ENCODE measurements around the gene SESN3. TPM values are rescaled to one million over a fixed set of nuclear protein-coding genes. Genes with fewer than 3 reads are reported as not detected.

The SESN3 gene
- total RNA-seq, 1 experiment from 2014 or later: 4.9 TPM

GRCh38 chr11:95144313-95145235 is 86.4 kb downstream of the SESN3 start:
- Histone ChIP-seq H3K9me3 (ENCODE audit: low read depth, low read length, poor library complexity, severe bottlenecking) (no peaks in the 10 kb centered on the region), H3K27me3 (replicated peaks; ENCODE audit: insufficient read depth, low read depth, low read length, poor library complexity) (no peaks in the 10 kb centered on the region), H3K4me1 (ENCODE audit: insufficient read depth, low read length, poor library complexity, severe bottlenecking) (peaks cover 7% of the 10 kb centered on the region), H3K4me3 (ENCODE audit: low read depth, low read length, poor library complexity, severe bottlenecking) (no peak overlapping the region), H3K27ac (ENCODE audit: low read depth, low read length, poor library complexity, severe bottlenecking) (no peak overlapping the region), H3K36me3 (ENCODE audit: insufficient read depth, low read length, poor library complexity, severe bottlenecking) (no peaks in the 10 kb centered on the region)
- ChIA-PET CTCF (no interaction called here), POLR2A (ENCODE audit: low non-redundant PET) (interaction anchor here (0.6 kb wide), 1 partner anchor 1763 kb away, joined by 3 read pairs; no protein-coding TSS in a partner anchor)
- DNase-seq (ENCODE audit: low spot score): no peak
- no peak for TF ChIP-seq EZH2 (IDR thresholded peaks at IDR 0.05; ENCODE audit: borderline replicate concordance, low read depth, low read length, poor library complexity, severe bottlenecking)
- TF ChIP-seq CTCF (conservative IDR thresholded peaks at IDR 0.05; ENCODE audit: low read depth, low read length): no peak
- no TSS peak for BruUV-seq (replicated peaks)
- intact Hi-C loops (cut with micrococcal nuclease; ENCODE audit: unreplicated experiment): no loop called here

GRCh38 chr11:95143106-95143681 is 87.8 kb downstream of the SESN3 start:
- no peak for DNase-seq (ENCODE audit: low spot score)
- peaks cover 7% of the 10 kb centered on the region for H3K4me1 ChIP-seq (ENCODE audit: insufficient read depth, low read length, poor library complexity, severe bottlenecking)
- ChIA-PET POLR2A (ENCODE audit: low non-redundant PET) (no interaction called here), CTCF (no interaction called here)
- no peak overlapping the region for H3K27ac ChIP-seq (ENCODE audit: low read depth, low read length, poor library complexity, severe bottlenecking)
- TF ChIP-seq CTCF (conservative IDR thresholded peaks at IDR 0.05; ENCODE audit: low read depth, low read length): no peak
- no peak for TF ChIP-seq EZH2 (IDR thresholded peaks at IDR 0.05; ENCODE audit: borderline replicate concordance, low read depth, low read length, poor library complexity, severe bottlenecking)
- no peak overlapping the region for H3K4me3 ChIP-seq (ENCODE audit: low read depth, low read length, poor library complexity, severe bottlenecking)
- intact Hi-C loops (cut with micrococcal nuclease; ENCODE audit: unreplicated experiment): no loop called here
- no peaks in the 10 kb centered on the region for H3K36me3 ChIP-seq (ENCODE audit: insufficient read depth, low read length, poor library complexity, severe bottlenecking)
- no peaks in the 10 kb centered on the region for H3K9me3 ChIP-seq (ENCODE audit: low read depth, low read length, poor library complexity, severe bottlenecking)
- no TSS peak for BruUV-seq (replicated peaks)
- H3K27me3 ChIP-seq (replicated peaks; ENCODE audit: insufficient read depth, low read depth, low read length, poor library complexity): no peaks in the 10 kb centered on the region

GRCh38 chr11:95142431-95142830 is 88.6 kb downstream of the SESN3 start:
- H3K9me3 ChIP-seq (ENCODE audit: low read depth, low read length, poor library complexity, severe bottlenecking): no peaks in the 10 kb centered on the region
- ChIA-PET CTCF (no interaction called here), POLR2A (ENCODE audit: low non-redundant PET) (no interaction called here)

More at GRCh38 chr11:95142431-95142830, 88.6 kb downstream of the SESN3 start:
- H3K4me3 ChIP-seq (ENCODE audit: low read depth, low read length, poor library complexity, severe bottlenecking): no peak overlapping the region
- peaks cover 4% of the 10 kb centered on the region for H3K4me1 ChIP-seq (ENCODE audit: insufficient read depth, low read length, poor library complexity, severe bottlenecking)
- no peak overlapping the region for H3K27ac ChIP-seq (ENCODE audit: low read depth, low read length, poor library complexity, severe bottlenecking)
- H3K36me3 ChIP-seq (ENCODE audit: insufficient read depth, low read length, poor library complexity, severe bottlenecking): no peaks in the 10 kb centered on the region
- no peak for DNase-seq (ENCODE audit: low spot score)
- intact Hi-C loops (cut with micrococcal nuclease; ENCODE audit: unreplicated experiment): no loop called here
- BruUV-seq (replicated peaks): no TSS peak
- no peak for TF ChIP-seq EZH2 (IDR thresholded peaks at IDR 0.05; ENCODE audit: borderline replicate concordance, low read depth, low read length, poor library complexity, severe bottlenecking)
- TF ChIP-seq CTCF (conservative IDR thresholded peaks at IDR 0.05; ENCODE audit: low read depth, low read length): no peak
- H3K27me3 ChIP-seq (replicated peaks; ENCODE audit: insufficient read depth, low read depth, low read length, poor library complexity): no peaks in the 10 kb centered on the region

Data from A673 (cell line).